Peyer's patch (tissue), 4 donors: ENCODE measurements around the gene TSPOAP1.

Experiments
- CTCF ChIP-seq, 6 experiments: fragments of 450-650 bp in 4 of 6; fragments of 200-600 bp in 2 of 6; sonication (generic) in 1 of 6; IDR thresholded peaks; one replicate each; pipeline ENCODE4 v1.5.1; 2017 to 2019; ENCODE audit warnings: antibody characterized with exemption in 6 of 6, mild to moderate bottlenecking in 3 of 6, moderate library complexity in 1 of 6
- POLR2A ChIP-seq, 2 donors: fragments of 450-650 bp; IDR thresholded peaks; one replicate each; pipeline ENCODE4 v1.5.1; 2017; ENCODE audit warnings: antibody characterized with exemption in 2 of 2, mild to moderate bottlenecking in 2 of 2, moderate library complexity in 2 of 2

GRCh38 chr17:58322581-58323185 is 5.9 kb downstream of the TSPOAP1 start:
- TF ChIP-seq POLR2A (IDR thresholded peaks at IDR 0.05) (no peak), CTCF (IDR thresholded peaks at IDR 0.05) (no peak)
